Activated B cell treated with CpG ODN at 0.5 μM for 24 hours (primary cell): ENCODE results near the gene CHMP4A. TPM values are rescaled to one million over a fixed set of nuclear protein-coding genes. Genes with fewer than 3 reads are reported as not detected.

Source experiments
- ATAC-seq: fragments of 200-7000 bp; cut with Tn5 transposase; one replicate; pipeline ENCODE4 v1.10.0; 2021; ENCODE audit warnings: low read depth, mild to moderate bottlenecking, moderate library complexity
- CTCF ChIA-PET: fragments of 350-600 bp; sonication (Branson Sonifier 250); formaldehyde crosslinking; loops from one replicate; lab custom pipeline; 2021; ENCODE audit warnings: antibody characterized with exemption; lab: Charles Lee
- POLR2A ChIA-PET: fragments of 350-600 bp; sonication (Branson Sonifier 250); formaldehyde crosslinking; loops from one replicate; lab custom pipeline; 2021; ENCODE audit warnings: antibody characterized with exemption; lab: Charles Lee
- DNase-seq: peaks from one replicate; pipeline ENCODE4 v3.0.0; 2022
- H3K27ac Mint-ChIP-seq: one replicate; pipeline ENCODE4 v1.8.0; 2020; ENCODE audit warnings: mixed read lengths
- H3K27me3 Mint-ChIP-seq: one replicate; pipeline ENCODE4 v1.8.0; 2021; ENCODE audit warnings: mixed read lengths
- H3K36me3 Mint-ChIP-seq: one replicate; pipeline ENCODE4 v1.8.0; 2021; ENCODE audit warnings: low read depth, mixed read lengths
- H3K4me1 Mint-ChIP-seq: one replicate; pipeline ENCODE4 v1.8.0; 2021; ENCODE audit warnings: mixed read lengths
- H3K4me3 Mint-ChIP-seq: one replicate; pipeline ENCODE4 v1.8.0; 2020; ENCODE audit warnings: mild to moderate bottlenecking, mixed read lengths
- H3K9me3 Mint-ChIP-seq: one replicate; pipeline ENCODE4 v1.8.0; 2020; ENCODE audit warnings: mixed read lengths
- CTCF ChIP-seq: fragments of 200-600 bp; IDR thresholded peaks from one replicate; pipeline ENCODE4 v1.8.0; 2022; ENCODE audit warnings: antibody characterized with exemption, mild to moderate bottlenecking
- intact Hi-C: fragments of 100-400 bp; cut with micrococcal nuclease; formaldehyde crosslinking; loops from one replicate; pipeline ENCODE4 v1.15.1; 2024
- total RNA-seq: library from RNA; stranded (reverse); gene quantifications from 2 replicates; pipeline ENCODE4 v1.2.3, GENCODE V29; 2022

The CHMP4A gene
- total RNA-seq, 1 donor from 2014 or later = 88.5 TPM

- no peak for TF ChIP-seq CTCF
- no peaks in the 10 kb centered on the region for H3K27me3 Mint-ChIP-seq
- intact Hi-C loops = loop anchor here (1.0 to 5.0 kb wide), 9 partner anchors 9 to 198 kb away; partner anchors contain the start of genes DCAF11, DHRS1, IPO4 and MDP1
- peak within 1 kb of the TSS; percentile 99 for H3K4me3 Mint-ChIP-seq
- POLR2A ChIA-PET = interaction anchor here (0.6 to 4.4 kb wide), 10 partner anchors 9 to 86 kb away, joined by 3 to 48 read pairs (median 6); partner anchors contain the start of genes CHMP4A, IRF9, MDP1 and PSME2
- peak; percentile 83 for DNase-seq
- ATAC-seq = peak; percentile 59
- H3K27ac Mint-ChIP-seq = peak within 1 kb of the TSS; percentile 94
- H3K36me3 Mint-ChIP-seq = peaks cover 50% of the 10 kb centered on the region
- peaks cover 45% of the 10 kb centered on the region for H3K4me1 Mint-ChIP-seq
- no peaks in the 10 kb centered on the region for H3K9me3 Mint-ChIP-seq
- CTCF ChIA-PET = interaction anchor here (1.4 kb wide), 1 partner anchor 10 kb away, joined by 4 read pairs; the partner anchor contains the start of gene TINF2
These were observed 19.6 kb upstream of the CHMP4A start, which contains the start of gene GMPR2 for GRCh38 chr14:24232645-24233537. GMPR2 (plus strand) TSS chr14:24232929; CDS start chr14:24233254, 325 bp downstream.

GRCh38 chr14:24232121-24232644 lies 18.9 kb upstream of the CHMP4A start, which contains the start of gene NEDD8:
NEDD8 (minus strand) TSS chr14:24232367; CDS start chr14:24232267, 100 bp downstream.
- peak; percentile 88 for ATAC-seq
- ChIA-PET POLR2A (interaction anchor here (0.6 to 4.4 kb wide), 10 partner anchors 10 to 85 kb away, joined by 3 to 48 read pairs (median 6); partner anchors contain the start of genes CHMP4A, IRF9, MDP1 and PSME2), CTCF (no interaction called here)
- Mint-ChIP-seq H3K9me3 (no peaks in the 10 kb centered on the region), H3K27ac (peak within 1 kb of the TSS; percentile 94), H3K27me3 (no peaks in the 10 kb centered on the region), H3K36me3 (peaks cover 47% of the 10 kb centered on the region), H3K4me3 (peak within 1 kb of the TSS; percentile 99), H3K4me1 (peaks cover 43% of the 10 kb centered on the region)
- no peak for DNase-seq
- intact Hi-C loops = loop anchor here (1.0 to 5.0 kb wide), 9 partner anchors 10 to 199 kb away; partner anchors contain the start of genes DCAF11, DHRS1, IPO4 and MDP1
- no peak for TF ChIP-seq CTCF

DNA sequence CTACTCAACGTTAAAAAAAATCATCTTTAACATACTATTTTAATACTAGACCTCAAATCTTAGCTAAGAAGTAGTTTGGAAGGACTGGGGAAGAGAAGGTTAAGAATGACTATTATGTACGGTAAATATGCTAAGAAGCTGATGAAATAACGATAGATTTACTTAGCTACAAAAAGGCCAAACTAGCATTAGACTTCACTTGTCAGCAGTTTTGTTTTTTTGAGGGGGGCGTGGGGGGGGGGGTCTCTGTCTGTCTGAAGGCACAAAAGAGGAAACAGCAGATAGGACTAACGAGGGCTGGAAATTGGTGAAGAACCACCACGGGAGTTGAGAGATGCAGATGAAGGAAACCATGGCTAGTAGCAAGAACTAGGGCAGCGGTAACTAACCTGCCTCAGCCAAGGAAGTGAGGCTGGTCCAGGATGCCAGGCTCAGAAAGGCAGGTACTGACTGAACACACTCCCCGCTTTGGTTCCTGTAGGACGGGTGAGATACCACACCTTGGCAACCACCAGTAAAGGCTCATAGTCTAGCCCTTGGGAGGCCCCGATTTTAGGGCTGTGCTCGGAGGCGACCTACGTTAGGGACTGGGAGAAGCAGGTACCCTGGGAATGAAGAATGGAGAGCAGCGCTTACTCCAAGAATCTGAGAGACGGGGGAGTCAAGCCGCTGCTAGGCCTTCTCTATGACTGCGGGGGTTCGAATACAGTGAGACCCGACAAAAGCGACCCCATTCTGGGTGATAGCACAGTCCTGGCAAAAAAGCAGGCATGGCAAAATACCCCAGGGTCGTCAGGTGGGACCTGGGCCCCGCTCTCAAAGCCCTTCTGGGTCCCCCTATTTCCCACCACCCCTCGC lies 18.2 kb upstream of the CHMP4A start:
- Mint-ChIP-seq H3K27ac (peak overlapping the region; percentile 94), H3K9me3 (no peaks in the 10 kb centered on the region), H3K36me3 (peaks cover 44% of the 10 kb centered on the region), H3K4me1 (peaks cover 45% of the 10 kb centered on the region), H3K4me3 (peak overlapping the region; percentile 99), H3K27me3 (no peaks in the 10 kb centered on the region)
- ATAC-seq (no peak), DNase-seq (no peak)
- ChIA-PET POLR2A (interaction anchor here (0.6 to 4.4 kb wide), 10 partner anchors 11 to 90 kb away, joined by 3 to 48 read pairs (median 7); partner anchors contain the start of genes CHMP4A, EMC9, IPO4 and IRF9), CTCF (interaction anchor here (0.9 to 1.0 kb wide), 3 partner anchors 70 to 200 kb away, joined by 3 read pairs; no protein-coding TSS in a partner anchor)
- no peak for TF ChIP-seq CTCF
- intact Hi-C loops = loop anchor here (1.0 to 5.0 kb wide), 9 partner anchors 11 to 200 kb away; partner anchors contain the start of genes DCAF11, DHRS1, IPO4 and MDP1

DNA sequence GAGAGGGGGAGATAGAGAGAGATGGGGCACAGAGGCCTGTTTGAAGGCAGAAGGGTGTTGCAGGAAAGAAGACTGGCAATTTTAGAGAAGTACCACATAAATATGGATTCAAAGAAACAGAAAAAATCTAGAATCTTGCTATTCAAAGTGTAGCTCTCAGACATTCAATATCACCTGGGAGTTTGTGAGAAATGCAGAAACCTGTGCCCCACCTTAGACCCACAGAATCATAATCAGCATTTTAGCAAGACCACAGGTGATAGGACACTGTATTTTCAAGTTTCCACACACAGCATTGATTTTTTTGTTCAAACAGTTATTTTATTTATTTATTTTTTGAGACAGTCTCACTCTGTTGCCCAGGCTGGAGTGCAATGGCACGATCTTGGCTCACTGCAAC lies 15.6 kb upstream of the CHMP4A start:
- no peak for ATAC-seq
- H3K4me1 Mint-ChIP-seq = peaks cover 35% of the 10 kb centered on the region
- H3K27me3 Mint-ChIP-seq = no peaks in the 10 kb centered on the region
- no peak for DNase-seq
- TF ChIP-seq CTCF = no peak
- H3K36me3 Mint-ChIP-seq = peaks cover 36% of the 10 kb centered on the region
- H3K9me3 Mint-ChIP-seq = no peaks in the 10 kb centered on the region
- no peak overlapping the region for H3K4me3 Mint-ChIP-seq
- intact Hi-C loops = no loop called here
- no peak overlapping the region for H3K27ac Mint-ChIP-seq
- POLR2A ChIA-PET = interaction anchor here (0.6 to 1.5 kb wide), 4 partner anchors 10 to 71 kb away, joined by 3 to 6 read pairs (median 4); partner anchors contain the start of genes DHRS1 and NOP9
- CTCF ChIA-PET = interaction anchor here (1.9 kb wide), 1 partner anchor 103 kb away, joined by 4 read pairs; no protein-coding TSS in a partner anchor
